Mesenchymal stem cell (in vitro differentiated cells and primary cell): ENCODE measurements around the gene ATP1A4.

Source experiments
- DNase-seq: peaks from one replicate; pipeline ENCODE4 v3.0.0-alpha.2; 2013
- H2AFZ ChIP-seq: one replicate; pipeline ENCODE4 v1.6.1; 2013; ENCODE audit warnings: low read depth, mild to moderate bottlenecking, control low read depth, inconsistent platforms, low read length, moderate library complexity
- H2AK5ac ChIP-seq: 2 replicates; pipeline ENCODE4 v1.6.1; 2013; ENCODE audit warnings: low read length, moderate library complexity, mild to moderate bottlenecking, inconsistent platforms; ENCODE audit not compliant: severe bottlenecking
- H2BK120ac ChIP-seq: one replicate; pipeline ENCODE4 v1.6.1; 2013; ENCODE audit warnings: low read depth, mild to moderate bottlenecking, inconsistent platforms, low read length, moderate library complexity
- H2BK12ac ChIP-seq, 2 experiments: one replicate each; pipeline ENCODE4 v1.6.1; 2013; ENCODE audit warnings: inconsistent platforms in 2 of 2, low read length in 2 of 2, mild to moderate bottlenecking in 2 of 2, moderate library complexity in 2 of 2, control low read depth in 1 of 2
- H2BK15ac ChIP-seq: one replicate; pipeline ENCODE4 v1.6.1; 2013; ENCODE audit warnings: mild to moderate bottlenecking, low read depth, inconsistent platforms; ENCODE audit not compliant: poor library complexity, severe bottlenecking
- H2BK5ac ChIP-seq: 2 replicates; pipeline ENCODE4 v1.6.1; 2013; ENCODE audit warnings: low read depth, mild to moderate bottlenecking, low read length, control low read depth, inconsistent platforms; ENCODE audit not compliant: poor library complexity, severe bottlenecking
- H3K14ac ChIP-seq, 2 experiments: one replicate each; pipeline ENCODE4 v1.6.1; 2013; ENCODE audit warnings: inconsistent platforms in 2 of 2, low read length in 2 of 2, control low read depth in 1 of 2, mild to moderate bottlenecking in 1 of 2, moderate library complexity in 1 of 2
- H3K18ac ChIP-seq, 2 experiments: one replicate each; pipeline ENCODE4 v1.6.1; 2013; ENCODE audit warnings: inconsistent platforms in 2 of 2, low read length in 2 of 2, control low read depth in 1 of 2, low read depth in 1 of 2, mild to moderate bottlenecking in 1 of 2
- H3K23ac ChIP-seq, 2 experiments: one replicate each; pipeline ENCODE4 v1.6.1; 2013; ENCODE audit warnings: inconsistent platforms in 2 of 2, low read length in 2 of 2, mild to moderate bottlenecking in 2 of 2, moderate library complexity in 2 of 2, control low read depth in 1 of 2
- H3K27ac ChIP-seq: 2 replicates; pipeline ENCODE4 v1.5.1; 2013; ENCODE audit warnings: mild to moderate bottlenecking, moderate library complexity, low read length, control low read depth, inconsistent platforms; ENCODE audit not compliant: poor library complexity, severe bottlenecking
- H3K27me3 ChIP-seq, 2 experiments: 2 replicates each; pipeline versions ENCODE4 v1.6.1 to v1.7.0; 2013; ENCODE audit warnings: low read length in 2 of 2, mild to moderate bottlenecking in 2 of 2, moderate library complexity in 2 of 2, control low read depth in 1 of 2, inconsistent platforms in 1 of 2; ENCODE audit not compliant: control insufficient read depth in 1 of 2, insufficient read depth in 1 of 2
- H3K36me3 ChIP-seq, 2 experiments: 2 replicates each; pipeline versions ENCODE4 v1.6.1 to v1.7.0; 2013; ENCODE audit warnings: low read length in 2 of 2, control low read depth in 1 of 2, inconsistent platforms in 1 of 2, low read depth in 1 of 2, mild to moderate bottlenecking in 1 of 2; ENCODE audit not compliant: insufficient read depth in 2 of 2, control insufficient read depth in 1 of 2
- H3K4ac ChIP-seq, 2 experiments: one replicate each; pipeline ENCODE4 v1.6.1; 2013; ENCODE audit warnings: inconsistent platforms in 2 of 2, low read length in 2 of 2, mild to moderate bottlenecking in 2 of 2, moderate library complexity in 2 of 2, control low read depth in 1 of 2, low read depth in 1 of 2
- H3K4me1 ChIP-seq: 2 replicates; pipeline ENCODE4 v1.6.1; 2013; ENCODE audit warnings: low read depth, low read length, control low read depth; ENCODE audit not compliant: control insufficient read depth, insufficient read depth
- H3K4me2 ChIP-seq: 2 replicates; pipeline ENCODE4 v1.6.1; 2013; ENCODE audit warnings: low read length, mild to moderate bottlenecking, inconsistent platforms; ENCODE audit not compliant: poor library complexity, severe bottlenecking
- H3K4me3 ChIP-seq, 2 experiments: 2 replicates each; pipeline versions ENCODE4 v1.5.1 to v1.7.0; 2013; ENCODE audit warnings: low read length in 2 of 2, mild to moderate bottlenecking in 2 of 2, control low read depth in 1 of 2, low read depth in 1 of 2; ENCODE audit not compliant: insufficient read depth in 1 of 2
- H3K79me1 ChIP-seq: replicated peaks from 2 replicates; pipeline ENCODE4 v1.6.1; 2013; ENCODE audit warnings: mild to moderate bottlenecking, control low read depth, low read length, inconsistent platforms; ENCODE audit not compliant: poor library complexity, severe bottlenecking
- H3K9ac ChIP-seq: 2 replicates; pipeline ENCODE4 v1.7.0; 2013; ENCODE audit warnings: mild to moderate bottlenecking, low read length, moderate library complexity
- H3K9me3 ChIP-seq: 2 replicates; pipeline ENCODE4 v1.7.0; 2013; ENCODE audit warnings: mild to moderate bottlenecking, low read length; ENCODE audit not compliant: control insufficient read depth
- H4K8ac ChIP-seq: one replicate; pipeline ENCODE4 v1.6.1; 2013; ENCODE audit warnings: inconsistent platforms, mild to moderate bottlenecking, low read length, moderate library complexity
- H4K91ac ChIP-seq: one replicate; pipeline ENCODE4 v1.6.1; 2013; ENCODE audit warnings: mild to moderate bottlenecking, low read length, inconsistent platforms
- WGBS: methylation state at CpG from one replicate; pipeline ENCODE4 v1.1.7; 2013; ENCODE audit warnings: mixed read lengths; 5-methylcytosine and 5-hydroxymethylcytosine counted together

The ATP1A4 gene

GRCh38 chr1:160157174-160157573 lies 5.8 kb downstream of the ATP1A4 start:
- Histone ChIP-seq H3K9me3 (no peaks in the 10 kb centered on the region), H2BK15ac (no peak overlapping the region), H3K23ac (no peak overlapping the region), H3K4me3 (no peak overlapping the region), H3K18ac (no peak overlapping the region), H3K27me3 (peaks cover 5 to 15% of the 10 kb centered on the region in 2 experiments), H2AFZ (no peak overlapping the region), H2BK12ac (no peak overlapping the region), H4K91ac (no peak overlapping the region), H3K9ac (no peak overlapping the region), H2BK120ac (no peak overlapping the region), H3K27ac (no peak overlapping the region), H3K4ac (no peak overlapping the region), H3K14ac (no peak overlapping the region), H3K4me2 (no peak overlapping the region), H3K4me1 (no peaks in the 10 kb centered on the region), H2AK5ac (no peak overlapping the region), H2BK5ac (no peak overlapping the region), H3K36me3 (no peaks in the 10 kb centered on the region), H4K8ac (no peak overlapping the region), H3K79me1 (no peaks in the 10 kb centered on the region)
- WGBS = 100% methylated on average over 2 of the region's 4 CpGs
- no peak for DNase-seq

- Histone ChIP-seq H3K27me3 (peaks cover 3 to 15% of the 10 kb centered on the region in 2 experiments), H2BK12ac (no peak overlapping the region), H3K9me3 (no peaks in the 10 kb centered on the region), H3K14ac (no peak overlapping the region), H4K91ac (no peak overlapping the region), H2BK5ac (no peak overlapping the region), H3K79me1 (no peaks in the 10 kb centered on the region), H3K23ac (no peak overlapping the region), H4K8ac (no peak overlapping the region), H3K36me3 (no peaks in the 10 kb centered on the region), H3K4me2 (no peak overlapping the region), H3K27ac (no peak overlapping the region), H3K4me3 (no peak overlapping the region), H2AK5ac (no peak overlapping the region), H3K4ac (no peak overlapping the region), H2BK15ac (no peak overlapping the region), H3K9ac (no peak overlapping the region), H2AFZ (no peak overlapping the region), H3K4me1 (peaks cover 4% of the 10 kb centered on the region), H3K18ac (no peak overlapping the region), H2BK120ac (no peak overlapping the region)
- DNase-seq = no peak
- 88% methylated on average over 2 of the region's 3 CpGs for WGBS
Observed at GRCh38 chr1:160158031-160158430, 6.6 kb downstream of the ATP1A4 start.

GRCh38 chr1:160158534-160158933 lies 7.1 kb downstream of the ATP1A4 start:
- Histone ChIP-seq H3K4ac (no peak overlapping the region), H2BK5ac (no peak overlapping the region), H2AK5ac (no peak overlapping the region), H3K4me2 (no peak overlapping the region), H2BK15ac (no peak overlapping the region), H3K18ac (no peak overlapping the region), H2AFZ (no peak overlapping the region), H3K9me3 (no peaks in the 10 kb centered on the region), H3K27ac (no peak overlapping the region), H3K23ac (no peak overlapping the region), H4K91ac (no peak overlapping the region), H2BK12ac (no peak overlapping the region), H3K36me3 (no peaks in the 10 kb centered on the region), H3K9ac (no peak overlapping the region), H3K4me3 (no peak overlapping the region), H3K14ac (no peak overlapping the region), H3K27me3 (peaks cover 0 to 15% of the 10 kb centered on the region in 2 experiments), H2BK120ac (no peak overlapping the region), H4K8ac (no peak overlapping the region), H3K4me1 (peaks cover 4% of the 10 kb centered on the region), H3K79me1 (no peaks in the 10 kb centered on the region)
- 71% methylated on average over 3 of the region's 4 CpGs for WGBS
- no peak for DNase-seq

GRCh38 chr1:160159846-160160245 lies 8.4 kb downstream of the ATP1A4 start:
- peaks cover 4% of the 10 kb centered on the region for H3K4me1 ChIP-seq
- no peak overlapping the region for H2BK5ac ChIP-seq
- H3K36me3 ChIP-seq = no peaks in the 10 kb centered on the region
- H3K79me1 ChIP-seq = no peaks in the 10 kb centered on the region
- H4K8ac ChIP-seq = no peak overlapping the region
- H2AK5ac ChIP-seq = no peak overlapping the region
- no peaks in the 10 kb centered on the region for H3K9me3 ChIP-seq
- peaks cover 9 to 15% of the 10 kb centered on the region in 2 experiments for H3K27me3 ChIP-seq
- no peak overlapping the region for H3K4me3 ChIP-seq
- H2BK15ac ChIP-seq = no peak overlapping the region
- no peak overlapping the region for H3K23ac ChIP-seq
- H3K9ac ChIP-seq = no peak overlapping the region
- H4K91ac ChIP-seq = no peak overlapping the region
- H3K18ac ChIP-seq = no peak overlapping the region
- no peak overlapping the region for H2BK120ac ChIP-seq
- H3K27ac ChIP-seq = no peak overlapping the region
- H3K14ac ChIP-seq = no peak overlapping the region
- no peak overlapping the region for H3K4ac ChIP-seq
- H2AFZ ChIP-seq = no peak overlapping the region
- no peak overlapping the region for H3K4me2 ChIP-seq
- H2BK12ac ChIP-seq = no peak overlapping the region
- no peak for DNase-seq
